ENCODE data around the gene SPX. TPM values are rescaled to one million over a fixed set of nuclear protein-coding genes. Genes with fewer than 3 reads are reported as not detected.

Gene SPX
- total RNA-seq, 4 donors from 2014 or later: 0.49 TPM; not detected in 3

- TF ChIP-seq POLR2A (IDR thresholded peaks at IDR 0.05) (no peak), CTCF (IDR thresholded peaks at IDR 0.05) (no peak)
- H3K4me3 ChIP-seq (ENCODE audit: low read depth, poor library complexity, severe bottlenecking): no peak overlapping the region
- no peak for DNase-seq (ENCODE audit: low spot score in 2 of 2)
- intact Hi-C loops (cut with DNase I; ENCODE audit: low total_unique reads): no loop called here
- WGBS, 2 donors: 44 to 45% methylated on average over 2 of the region's 2 CpGs
Measured at GRCh38 chr12:21509768-21510167, 16.3 kb upstream of the SPX start.

- WGBS, 2 donors: 88 to 93% methylated on average over 2 of the region's 2 CpGs
- intact Hi-C loops (cut with DNase I; ENCODE audit: low total_unique reads): no loop called here
Measured at GRCh38 chr12:21516281-21516680, 9.8 kb upstream of the SPX start.

GRCh38 chr12:21518451-21518850 lies 7.6 kb upstream of the SPX start:
- 82 to 90% methylated on average over 3 of the region's 3 CpGs for WGBS, 2 donors

More at GRCh38 chr12:21516281-21516680, 9.8 kb upstream of the SPX start:
- H3K4me3 ChIP-seq (ENCODE audit: low read depth, poor library complexity, severe bottlenecking): no peak overlapping the region
- no peak for TF ChIP-seq POLR2A (IDR thresholded peaks at IDR 0.05)
- no peak for TF ChIP-seq CTCF (IDR thresholded peaks at IDR 0.05)
- no peak for DNase-seq (ENCODE audit: low spot score in 2 of 2)

GRCh38 chr12:21521541-21521940 lies 4.6 kb upstream of the SPX start:
- no peak for DNase-seq (ENCODE audit: low spot score in 2 of 2)
- TF ChIP-seq POLR2A (IDR thresholded peaks at IDR 0.05) (no peak), CTCF (IDR thresholded peaks at IDR 0.05) (no peak)
- intact Hi-C loops (cut with DNase I; ENCODE audit: low total_unique reads): no loop called here
- 48 to 65% methylated on average over 1 of the region's 1 CpG for WGBS, 2 donors
- H3K4me3 ChIP-seq (ENCODE audit: low read depth, poor library complexity, severe bottlenecking): no peak overlapping the region

More at GRCh38 chr12:21518451-21518850, 7.6 kb upstream of the SPX start:
- TF ChIP-seq POLR2A (IDR thresholded peaks at IDR 0.05) (no peak), CTCF (IDR thresholded peaks at IDR 0.05) (no peak)
- H3K4me3 ChIP-seq (ENCODE audit: low read depth, poor library complexity, severe bottlenecking): no peak overlapping the region
- no peak for DNase-seq (ENCODE audit: low spot score in 2 of 2)
- intact Hi-C loops (cut with DNase I; ENCODE audit: low total_unique reads): no loop called here

- TF ChIP-seq CTCF (IDR thresholded peaks at IDR 0.05) (no peak), POLR2A (IDR thresholded peaks at IDR 0.05) (no peak)
- DNase-seq (ENCODE audit: low spot score in 2 of 2): no peak
- intact Hi-C loops (cut with DNase I; ENCODE audit: low total_unique reads): no loop called here
Measured at GRCh38 chr12:21523148-21523547, 2.9 kb upstream of the SPX start.

GRCh38 chr12:21526721-21527345 lies 737 bp downstream of the SPX start:
- WGBS, 2 donors: 34 to 37% methylated on average over 12 of the region's 12 CpGs
- H3K4me3 ChIP-seq (ENCODE audit: low read depth, poor library complexity, severe bottlenecking): no peak overlapping the region
- DNase-seq (ENCODE audit: low spot score in 2 of 2): no peak

More at GRCh38 chr12:21523148-21523547, 2.9 kb upstream of the SPX start:
- H3K4me3 ChIP-seq (ENCODE audit: low read depth, poor library complexity, severe bottlenecking): no peak overlapping the region

More at GRCh38 chr12:21526721-21527345, 737 bp downstream of the SPX start:
- TF ChIP-seq POLR2A (IDR thresholded peaks at IDR 0.05): no peak
- TF ChIP-seq CTCF (IDR thresholded peaks at IDR 0.05): no peak
- intact Hi-C loops (cut with DNase I; ENCODE audit: low total_unique reads): no loop called here

All from lower leg skin (tissue), 4 donors.